Measurements from ENCODE around the gene TNFRSF25. TPM values are rescaled to one million over a fixed set of nuclear protein-coding genes. Genes with fewer than 3 reads are reported as not detected.

Gene TNFRSF25
- total and polyA plus RNA-seq, 10 of the 15 experiments (the other 5 are each of a cell fraction or from before 2014, with no cell fraction given), result 0.23 to 8.6 (median 0.46) TPM; not detected in 5

GRCh38 chr1:6483761-6484117 is 17.8 kb upstream of the TNFRSF25 start:
- H2AFZ ChIP-seq (ENCODE audit: control insufficient read depth, low read depth, low read length), result no peak overlapping the region
- no peak overlapping the region for H3K4me2 ChIP-seq (ENCODE audit: control insufficient read depth, insufficient read depth)
- H3K4me1 ChIP-seq (ENCODE audit: control insufficient read depth, insufficient read depth, low read length), result no peaks in the 10 kb centered on the region
- no peak for TF ChIP-seq CBX3 (IDR thresholded peaks at IDR 0.05; ENCODE audit: borderline replicate concordance, low read depth)
- no peak for TF ChIP-seq TCF7 (IDR thresholded peaks at IDR 0.05; ENCODE audit: borderline replicate concordance)
- ATAC-seq, result no peak
- SMC1A ChIA-PET (ENCODE audit: uncharacterized antibody, unreplicated experiment), result no interaction called here
- no peaks in the 10 kb centered on the region for H3K36me3 ChIP-seq (ENCODE audit: control insufficient read depth in 2 of 2, insufficient read depth in 2 of 2, low read length in 1 of 2)
- H3K79me2 ChIP-seq (ENCODE audit: control insufficient read depth, insufficient read depth, low read length), result no peaks in the 10 kb centered on the region
- CTCF ChIA-PET, result no interaction called here
- no TSS peak for BruUV-seq (replicated peaks)
- intact Hi-C loops (cut with micrococcal nuclease; ENCODE audit: unreplicated experiment), result loop anchor here (2.0 kb wide), 1 partner anchor 163 kb away; no protein-coding TSS in a partner anchor
- DNase-seq (ENCODE audit: low read depth, low spot score), result no peak
- POLR2A ChIA-PET, result no interaction called here
- RAD21 ChIA-PET (ENCODE audit: unreplicated experiment), result no interaction called here
- no peak overlapping the region for H3K4me3 ChIP-seq
- H3K27ac ChIP-seq (ENCODE audit: control insufficient read depth, insufficient read depth), result no peak overlapping the region
- H3K27me3 ChIP-seq (replicated peaks in 1 of 2; ENCODE audit: control insufficient read depth in 2 of 2, insufficient read depth in 2 of 2, low read length in 1 of 2), result peaks cover 2 to 3% of the 10 kb centered on the region in 2 experiments; a peak in 3 of 4 replicates
- no peak for FAIRE-seq
- WGBS (ENCODE audit: insufficient coverage, insufficient replicate concordance, low lambda C conversion rate, missing lambda C conversion rate), result 80% methylated on average over 7 of the region's 7 CpGs
- no peak overlapping the region for H3K9ac ChIP-seq (ENCODE audit: control insufficient read depth, insufficient read depth, low read length)
- H3K9me3 ChIP-seq (replicated peaks; ENCODE audit: control insufficient read depth, insufficient read depth, low read length), result no peaks in the 10 kb centered on the region
- in situ Hi-C loops (cut with MboI), result loop anchor here (25.0 kb wide), 1 partner anchor 729 kb away; no protein-coding TSS in a partner anchor
- peaks cover 2% of the 10 kb centered on the region; the same call in 1 of the 2 replicates for H4K20me1 ChIP-seq (ENCODE audit: control insufficient read depth, insufficient read depth)

DNA sequence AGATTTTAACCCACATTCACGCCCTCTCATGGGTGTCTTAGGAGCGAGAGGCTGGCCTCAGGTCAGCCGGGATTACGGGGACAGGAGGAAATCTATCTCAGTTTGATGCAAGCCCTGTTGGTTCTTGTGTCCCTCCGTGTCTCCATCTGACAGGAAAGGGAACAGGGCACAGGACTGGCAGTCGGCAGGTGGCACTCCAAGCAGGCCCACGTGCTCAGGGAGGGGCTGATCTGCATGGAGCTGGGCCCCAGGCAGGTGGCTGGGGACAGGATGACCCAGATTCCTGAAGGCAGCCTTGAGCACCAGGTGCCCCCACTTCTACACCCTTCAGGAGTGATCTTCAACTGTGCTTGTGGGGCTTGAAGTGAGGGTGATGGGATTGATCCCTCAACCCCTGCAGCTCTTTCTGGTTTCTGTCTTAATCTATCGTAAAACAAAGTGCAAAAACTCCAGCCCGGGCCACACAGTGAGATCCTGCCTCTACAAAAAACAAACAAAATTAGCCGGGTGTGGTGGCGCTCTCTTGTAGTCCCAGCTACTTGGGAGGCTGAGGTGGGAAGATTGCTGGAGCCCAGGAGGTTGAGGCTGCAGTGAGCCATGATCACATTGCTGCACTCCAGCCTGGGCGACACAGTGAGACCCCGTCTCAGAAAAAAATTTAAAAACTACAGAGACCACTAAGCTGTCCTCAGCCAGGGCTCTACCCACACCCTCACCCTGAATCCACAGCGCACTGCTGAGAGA is 17.2 kb upstream of the TNFRSF25 start:
- H3K9ac ChIP-seq (ENCODE audit: control insufficient read depth, insufficient read depth, low read length), result no peak overlapping the region
- H3K4me2 ChIP-seq (ENCODE audit: control insufficient read depth, insufficient read depth), result no peak overlapping the region
- H2AFZ ChIP-seq (ENCODE audit: control insufficient read depth, low read depth, low read length), result no peak overlapping the region
- TF ChIP-seq FOXM1 (IDR thresholded peaks at IDR 0.05; ENCODE audit: low read depth, low read length) (no peak), TAF1 (IDR thresholded peaks at IDR 0.05; ENCODE audit: borderline replicate concordance, low read depth, low read length) (no peak), NR2F1 (conservative IDR thresholded peaks at IDR 0.05) (no peak), RB1 (IDR thresholded peaks at IDR 0.05; ENCODE audit: borderline replicate concordance) (no peak), MXI1 (IDR thresholded peaks at IDR 0.05; ENCODE audit: low read depth, low read length) (no peak), ZNF24 (IDR thresholded peaks at IDR 0.05) (no peak), MYC (IDR thresholded peaks at IDR 0.05; ENCODE audit: insufficient read depth, insufficient read length, insufficient replicate concordance, low read length, severe bottlenecking) (no peak), ZSCAN29 (IDR thresholded peaks at IDR 0.05) (no peak)
- DNase-seq (ENCODE audit: low read depth, low spot score), result no peak
- SMC1A ChIA-PET (ENCODE audit: uncharacterized antibody, unreplicated experiment), result no interaction called here
- no peaks in the 10 kb centered on the region for H3K36me3 ChIP-seq (ENCODE audit: control insufficient read depth in 2 of 2, insufficient read depth in 2 of 2, low read length in 1 of 2)
- RAD21 ChIA-PET (ENCODE audit: unreplicated experiment), result no interaction called here
- no TSS peak for BruUV-seq (replicated peaks)
- H3K79me2 ChIP-seq (ENCODE audit: control insufficient read depth, insufficient read depth, low read length), result no peaks in the 10 kb centered on the region
- no peaks in the 10 kb centered on the region for H3K9me3 ChIP-seq (replicated peaks; ENCODE audit: control insufficient read depth, insufficient read depth, low read length)
- CTCF ChIA-PET, result interaction anchor here (0.7 kb wide), 1 partner anchor 46 kb away, joined by 3 read pairs; no protein-coding TSS in a partner anchor
- intact Hi-C loops (cut with micrococcal nuclease; ENCODE audit: unreplicated experiment), result no loop called here
- 47% methylated on average over 14 of the region's 14 CpGs for WGBS (ENCODE audit: insufficient coverage, insufficient replicate concordance, low lambda C conversion rate, missing lambda C conversion rate)
- H3K27ac ChIP-seq (ENCODE audit: control insufficient read depth, insufficient read depth), result no peak overlapping the region
- H4K20me1 ChIP-seq (ENCODE audit: control insufficient read depth, insufficient read depth), result peaks cover 2% of the 10 kb centered on the region; the same call in 1 of the 2 replicates
- no peak overlapping the region for H3K4me3 ChIP-seq
- in situ Hi-C loops (cut with MboI), result loop anchor here (25.0 kb wide), 1 partner anchor 729 kb away; no protein-coding TSS in a partner anchor
- no peaks in the 10 kb centered on the region for H3K4me1 ChIP-seq (ENCODE audit: control insufficient read depth, insufficient read depth, low read length)
- H3K27me3 ChIP-seq (replicated peaks in 1 of 2; ENCODE audit: control insufficient read depth in 2 of 2, insufficient read depth in 2 of 2, low read length in 1 of 2), result peaks cover 2 to 3% of the 10 kb centered on the region in 2 experiments; a peak in 3 of 4 replicates
- FAIRE-seq, result no peak
- ATAC-seq, result no peak
- POLR2A ChIA-PET, result no interaction called here
